Activated CD8-positive, alpha-beta memory T cell treated with anti-CD3 and anti-CD28 coated beads, Interleukin-2, amount 50 U/mL, for 4 hours (primary cell): Measurements from ENCODE around the gene HLA-B.
A peak's percentile ranks its signal among the peaks of the same experiment; 100 is the strongest.
"Not testable (repeated sequence)": the region's sequence is repeated elsewhere in the genome, so short reads cannot be mapped to it uniquely, and the experiment has no call there.

Source experiments
- DNase-seq: peaks from one replicate; pipeline ENCODE4 v3.0.0-alpha.2; 2020

HLA-B gene

DNA sequence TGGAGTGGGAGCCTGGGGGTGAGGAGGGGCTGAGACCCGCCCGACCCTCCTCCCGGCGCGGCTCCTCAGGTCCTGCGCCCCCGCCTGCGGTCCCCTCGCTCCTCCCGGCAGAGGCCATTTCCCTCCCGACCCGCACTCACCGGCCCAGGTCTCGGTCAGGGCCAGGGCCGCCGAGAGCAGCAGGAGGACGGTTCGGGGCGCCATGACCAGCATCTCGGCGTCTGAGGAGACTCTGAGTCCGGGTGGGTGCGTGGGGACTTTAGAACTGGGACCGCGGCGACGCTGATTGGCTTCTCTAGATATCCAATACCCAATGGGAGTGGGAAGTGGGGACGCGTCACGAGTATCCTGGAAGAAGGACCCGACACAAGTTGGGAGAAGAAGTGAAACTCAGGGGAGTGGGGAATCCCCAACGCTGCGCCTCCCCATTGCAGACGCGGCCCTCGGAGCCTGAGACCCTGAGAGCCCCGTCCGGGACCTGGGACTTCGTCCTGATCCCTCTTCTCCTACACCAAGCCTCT lies at the start of gene HLA-B:
TSS of gene HLA-B (minus strand) at position 234 of the 521 bp plus-strand sequence. CDS start at position 213, 21 bp downstream.
- DNase-seq, result peak; percentile 79

DNA sequence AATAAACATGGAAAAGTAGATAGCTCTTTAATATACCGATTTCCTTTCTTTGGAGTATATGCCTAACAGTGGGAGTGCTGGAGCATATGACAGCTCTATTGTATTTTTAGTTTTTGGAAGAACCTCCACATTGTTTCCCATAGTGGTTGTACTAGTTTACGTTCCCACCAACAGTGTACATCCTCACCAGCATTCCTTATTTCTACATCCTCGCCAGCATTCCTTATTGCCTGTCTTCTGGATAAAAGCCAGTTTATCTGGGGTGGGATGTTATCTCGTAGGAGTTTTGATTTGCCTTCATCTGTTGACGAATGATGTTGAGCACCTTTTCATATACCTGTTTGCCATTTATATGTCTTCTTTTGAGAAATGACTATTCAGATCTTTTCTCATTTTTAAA lies 49.0 kb upstream of the HLA-B start:
- no peak for DNase-seq

DNA sequence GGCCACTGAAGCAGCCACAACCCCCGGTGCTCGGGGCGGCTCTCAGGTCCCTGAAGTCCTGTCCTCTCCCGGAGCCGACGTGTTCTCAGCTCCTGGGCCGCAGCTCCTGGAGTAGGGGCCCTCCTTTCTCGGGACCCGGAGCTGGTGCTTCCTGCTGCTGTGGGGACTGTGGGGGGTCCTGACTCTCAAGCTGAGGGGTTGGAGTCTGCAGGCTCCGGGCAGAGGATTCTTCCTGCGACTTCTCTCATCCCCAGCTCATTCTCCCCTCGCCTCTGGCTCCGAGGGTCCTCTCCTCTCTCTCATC lies 47.0 kb upstream of the HLA-B start:
- not testable (repeated sequence) for DNase-seq

DNA sequence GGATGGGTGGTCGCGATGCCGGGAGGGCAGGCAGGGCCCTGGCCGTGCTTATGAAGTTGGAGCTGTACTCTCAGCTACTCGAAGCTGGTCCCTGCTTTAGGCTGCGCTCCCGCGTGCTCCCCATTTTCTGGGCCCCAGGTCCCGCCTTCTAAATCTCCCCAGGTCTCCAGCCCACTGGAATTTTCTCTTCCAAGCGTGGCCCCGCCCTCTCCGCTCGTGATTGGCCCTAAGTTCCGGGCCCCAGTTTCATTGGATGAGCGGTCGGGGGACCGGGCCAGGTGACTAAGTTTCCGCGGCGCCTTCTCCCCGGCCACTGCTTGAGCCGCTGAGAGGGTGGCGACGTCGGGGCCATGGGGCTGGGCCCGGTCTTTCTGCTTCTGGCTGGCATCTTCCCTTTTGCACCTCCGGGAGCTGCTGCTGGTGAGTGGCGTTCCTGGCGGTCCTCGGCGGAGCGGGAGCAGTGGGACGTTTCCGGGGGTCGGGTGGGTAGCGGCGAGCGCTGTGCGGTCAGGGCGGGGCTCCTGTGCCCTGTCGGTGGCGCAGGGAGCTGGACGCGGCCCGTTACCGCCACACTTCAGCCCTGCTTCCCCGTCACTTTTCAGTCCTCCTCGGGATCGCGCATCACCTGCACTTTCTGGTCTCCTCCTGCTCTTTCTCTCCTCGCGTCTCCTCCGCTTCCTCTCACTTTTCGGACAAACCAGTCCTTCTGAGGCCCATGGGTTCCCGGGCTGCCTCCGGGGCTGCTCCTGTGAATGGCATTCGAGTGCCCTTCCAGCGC lies 46.5 kb upstream of the HLA-B start, which contains the start of gene MICA:
TSS of gene MICA (plus strand) at position 313 of the 778 bp plus-strand sequence. CDS start at position 351, 38 bp downstream.
- DNase-seq, result peak; percentile 68

DNA sequence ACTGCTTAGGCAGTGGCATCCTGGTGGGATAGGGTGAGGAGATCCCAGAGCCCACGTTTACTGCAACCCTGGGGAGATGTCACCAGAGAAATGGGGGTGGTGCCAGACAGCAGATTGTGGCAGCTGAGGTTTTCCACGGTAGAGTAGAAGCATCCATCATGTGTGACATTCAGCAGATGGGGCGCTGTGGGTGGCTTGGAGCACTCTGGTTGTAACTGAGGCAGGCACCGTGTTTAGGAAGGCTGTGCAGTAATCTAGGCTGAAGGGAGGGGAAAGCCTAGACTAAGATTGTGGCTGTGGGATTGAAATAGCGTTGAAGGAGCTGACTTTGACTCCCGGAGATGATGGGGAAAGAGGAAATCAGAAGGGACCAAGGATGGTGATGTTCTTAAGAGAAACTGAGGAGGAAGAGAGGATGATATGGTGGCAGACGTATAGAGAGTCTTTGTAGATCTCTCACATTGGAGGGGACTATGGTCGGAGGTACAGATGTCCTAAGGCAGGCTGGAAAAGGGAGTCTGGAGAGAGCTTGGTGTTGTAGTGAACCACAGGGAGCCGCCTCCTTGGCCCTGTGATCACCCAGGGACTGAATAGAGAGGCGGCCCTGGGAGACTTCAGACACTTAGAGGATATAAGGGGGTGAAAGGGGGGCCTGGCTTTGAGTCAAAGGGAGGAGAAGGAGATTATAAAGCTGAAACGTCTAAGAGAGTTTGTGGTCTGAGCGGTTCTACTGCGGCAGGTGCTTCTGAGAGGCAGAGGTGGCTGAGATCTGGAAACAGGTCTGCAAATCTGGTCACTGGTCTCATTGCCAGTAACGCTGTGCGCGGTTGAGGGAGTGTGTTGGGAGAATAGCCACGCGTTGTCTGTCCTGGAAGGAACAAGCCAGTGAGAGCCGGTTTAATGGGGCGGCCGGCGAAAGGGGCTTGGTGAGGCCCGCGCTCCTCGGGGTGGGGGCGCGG lies 45.6 kb upstream of the HLA-B start:
- peak; percentile 37 for DNase-seq

DNA sequence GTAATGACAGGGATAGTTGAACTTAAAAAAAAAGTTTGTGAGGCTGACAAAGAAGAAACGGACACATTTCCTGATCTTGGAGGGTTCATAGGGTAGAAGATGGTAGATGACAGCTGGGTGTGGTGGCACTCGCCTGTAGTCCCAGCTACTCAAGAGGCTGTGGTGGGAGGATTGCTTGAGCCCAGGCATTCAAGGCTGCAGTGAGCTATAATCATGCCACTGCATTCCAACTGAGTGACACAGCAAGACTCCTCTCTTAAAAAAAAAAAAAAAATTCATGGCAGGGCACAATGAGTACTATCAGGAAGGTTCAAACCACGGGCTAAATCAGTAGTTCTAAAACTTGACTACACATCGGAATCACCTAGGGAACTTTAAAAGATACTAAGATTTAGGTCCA lies 44.4 kb upstream of the HLA-B start:
- no peak for DNase-seq

DNA sequence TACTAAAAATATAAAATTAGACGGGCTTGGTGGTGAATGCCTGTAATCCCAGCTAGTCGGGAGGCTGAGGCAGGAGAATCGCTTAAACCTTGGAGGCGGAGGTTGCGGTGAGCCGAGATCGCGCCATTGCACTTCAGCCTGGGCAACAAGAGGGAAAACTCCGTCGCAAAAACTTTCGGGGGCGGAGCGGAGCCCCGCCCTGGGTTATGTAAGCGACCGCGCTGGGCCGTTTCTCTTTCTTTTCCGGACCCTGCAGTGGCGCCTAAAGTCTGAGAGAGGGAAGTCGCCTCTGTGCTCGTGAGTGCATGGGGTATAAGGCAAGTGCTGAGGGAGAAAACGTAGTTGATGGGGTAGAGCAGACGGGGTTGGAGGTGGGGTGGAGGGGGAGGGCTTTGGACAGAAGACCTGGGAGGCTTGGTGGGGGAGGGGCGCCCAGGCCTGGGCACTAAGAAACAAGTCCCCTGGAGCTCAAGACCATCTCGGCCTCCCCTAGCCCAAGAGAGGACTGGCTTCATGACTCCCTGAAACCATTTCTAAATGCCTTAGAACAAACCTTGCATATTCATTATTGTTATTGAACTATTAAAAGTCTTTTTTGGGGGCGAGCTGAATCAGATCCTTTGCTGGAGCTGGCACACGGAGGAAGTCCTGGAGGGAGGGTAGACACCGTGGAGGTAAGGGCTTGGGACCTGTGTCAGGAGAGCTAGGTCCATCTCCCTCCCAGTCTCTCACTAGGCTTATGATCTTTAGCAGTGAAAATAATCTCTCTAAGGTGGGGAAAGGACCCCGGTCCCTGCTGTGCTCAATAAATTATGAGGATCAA lies 43.7 kb upstream of the HLA-B start:
- DNase-seq, result peak; percentile 76

DNA sequence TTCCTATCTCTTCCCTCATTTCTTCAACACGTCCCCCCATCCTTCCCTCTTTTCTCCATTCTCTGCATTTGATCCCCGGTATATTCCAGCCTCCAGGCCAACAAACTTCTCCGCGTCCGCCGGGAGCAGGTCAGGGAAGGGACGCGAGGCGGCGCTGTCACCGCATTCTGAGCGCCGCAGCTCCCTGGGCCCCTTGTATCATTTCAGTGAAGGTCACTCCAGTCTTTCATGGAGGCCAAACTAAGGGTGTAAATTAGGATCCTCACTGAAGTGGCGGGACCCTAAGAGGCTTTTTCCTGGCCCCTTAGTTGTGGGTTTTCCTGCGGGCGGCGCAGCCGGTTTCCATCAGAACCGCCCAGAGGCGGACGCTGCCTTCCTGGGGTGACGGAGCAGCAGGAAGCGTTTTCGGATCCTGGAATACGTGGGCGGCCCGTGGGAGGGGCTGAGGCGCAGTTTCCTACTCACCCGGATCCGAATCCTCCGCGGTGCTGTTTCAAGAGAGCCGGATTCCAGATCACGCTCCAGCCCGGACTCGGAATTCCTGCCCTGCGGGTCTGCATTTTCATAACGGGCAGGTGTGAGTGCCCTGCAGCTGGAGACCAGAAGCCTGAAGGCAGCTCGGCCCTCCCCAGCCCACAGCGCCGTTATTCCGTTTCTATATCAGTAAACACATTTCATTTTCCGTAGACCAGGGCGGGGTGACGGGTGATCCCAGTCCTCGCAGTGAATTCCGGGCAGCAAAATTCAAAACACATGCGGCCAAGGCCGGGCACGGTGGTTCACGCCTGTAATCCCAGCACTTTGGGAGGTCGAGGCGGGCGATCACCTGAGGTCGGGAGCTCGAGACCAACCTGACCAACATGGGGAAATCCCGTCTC lies 42.8 kb upstream of the HLA-B start:
- peak; percentile 60 for DNase-seq

DNA sequence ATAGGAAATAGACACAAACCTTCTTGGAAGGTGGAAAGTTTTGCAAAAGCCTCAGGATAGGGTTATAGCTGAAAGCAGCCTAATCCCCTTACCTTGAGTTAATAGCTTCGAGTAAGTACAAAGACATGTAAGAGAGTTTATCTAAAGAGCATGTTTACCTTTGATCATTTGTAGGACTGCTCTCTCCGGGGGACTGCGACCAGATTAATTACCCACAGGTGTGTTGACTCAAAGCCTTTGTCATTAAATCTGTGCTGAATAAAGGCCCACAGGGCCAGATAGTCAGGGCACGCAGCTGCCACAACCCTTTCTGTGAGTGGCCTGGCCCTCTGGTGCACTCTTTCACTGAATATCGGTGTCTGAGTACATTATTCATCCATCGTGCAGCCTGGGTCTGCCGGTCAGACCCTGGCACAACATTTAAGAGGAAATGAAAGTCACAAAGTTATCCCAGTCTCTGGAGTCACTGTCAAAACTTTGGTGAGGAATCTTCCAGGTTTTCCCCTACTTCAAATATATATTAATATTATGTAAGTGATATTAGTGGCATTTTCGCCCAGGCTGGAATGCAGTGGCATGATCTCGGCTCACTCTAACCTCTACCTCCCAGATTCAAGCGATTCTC lies 41.0 kb upstream of the HLA-B start:
- no peak for DNase-seq

DNA sequence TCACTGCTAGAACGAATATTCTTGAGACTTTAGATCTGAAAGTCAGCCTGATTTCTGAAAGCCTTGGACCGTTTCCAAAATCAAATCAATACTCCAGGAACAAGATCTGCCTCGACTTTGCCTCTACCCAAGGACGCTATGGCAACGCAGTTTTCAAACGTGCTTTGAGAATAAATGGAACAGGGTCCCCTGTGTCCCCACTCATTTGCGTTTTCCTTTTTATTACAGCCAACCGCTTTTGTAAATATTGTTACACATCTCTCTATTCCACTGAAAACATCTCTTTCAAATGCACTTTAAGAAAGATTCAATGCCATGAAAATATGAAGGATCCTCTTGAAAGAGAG lies 40.1 kb upstream of the HLA-B start:
- not testable (repeated sequence) for DNase-seq

DNA sequence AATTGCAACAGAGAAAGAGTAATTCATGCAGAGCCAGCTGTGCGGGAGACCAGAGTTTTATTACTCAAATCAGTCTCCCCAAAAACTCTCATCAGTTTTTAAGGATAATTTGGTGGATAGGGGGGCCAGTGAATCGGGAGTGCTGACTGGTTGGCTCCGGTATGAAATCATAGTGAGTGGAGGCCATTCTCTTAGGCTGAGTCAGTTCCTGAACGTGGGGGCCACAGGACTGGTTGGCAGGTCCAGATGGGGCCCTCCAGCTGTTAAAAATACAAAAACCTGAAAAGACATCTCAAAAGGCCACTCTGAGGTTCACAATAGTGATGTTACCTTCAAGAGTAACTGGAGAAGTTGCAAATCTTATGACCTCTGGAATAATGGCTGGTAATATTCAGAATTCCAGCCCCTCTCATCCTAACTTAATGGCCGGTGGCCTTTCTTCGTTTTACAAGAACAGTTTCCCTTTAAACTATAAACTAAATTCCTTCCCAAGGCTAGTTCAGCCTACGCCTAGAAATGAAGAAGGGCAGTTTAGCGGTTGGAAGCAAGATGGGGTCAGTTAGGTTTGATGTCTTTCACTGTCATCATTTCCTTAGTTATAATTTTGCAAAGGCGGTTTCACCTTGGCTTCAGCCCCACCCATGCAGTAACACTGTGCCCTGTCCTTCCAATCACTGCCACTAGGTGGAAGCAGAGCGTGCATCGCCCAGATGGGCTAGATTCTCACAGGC lies 39.6 kb upstream of the HLA-B start:
- DNase-seq, result peak; percentile 88

DNA sequence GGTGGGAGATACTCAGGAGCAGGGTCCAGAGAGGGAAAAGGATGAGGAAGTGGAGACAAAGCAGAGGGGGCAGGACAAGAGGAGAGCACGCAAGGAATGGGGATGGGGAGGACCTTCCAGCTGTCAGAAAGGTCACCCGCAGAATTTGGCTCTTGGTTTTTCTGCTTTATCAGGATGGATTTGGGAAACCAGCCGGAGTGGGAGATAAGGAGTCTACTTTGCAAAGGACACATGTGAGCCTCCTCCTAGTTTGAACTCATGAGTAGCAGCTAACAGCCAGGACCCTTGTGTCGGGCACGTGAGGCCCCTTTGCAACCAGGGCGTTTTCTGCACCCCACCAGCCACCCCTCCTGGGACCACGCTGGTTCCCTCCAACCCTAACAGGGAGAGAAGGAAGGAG lies 38.9 kb upstream of the HLA-B start:
- DNase-seq, result no peak

DNA sequence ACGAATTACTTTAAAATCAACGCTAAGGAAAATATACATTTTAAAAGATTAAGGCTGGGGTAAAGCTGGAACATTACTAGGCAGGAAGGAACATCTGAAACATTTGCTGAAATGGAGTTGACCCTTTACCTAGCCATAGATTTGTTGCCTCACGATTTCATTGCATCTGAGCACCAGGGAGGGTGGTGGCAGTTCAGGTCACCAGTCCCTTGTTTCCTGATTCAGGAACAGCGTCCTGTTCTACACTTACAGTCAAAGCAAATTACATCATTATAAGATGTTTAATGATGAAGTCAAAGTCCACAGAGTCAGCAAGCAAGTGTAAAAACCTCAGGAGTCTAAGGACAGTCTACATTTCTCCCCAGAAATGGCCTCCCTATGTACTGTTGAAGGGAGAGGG lies 37.4 kb upstream of the HLA-B start:
- no peak for DNase-seq

DNA sequence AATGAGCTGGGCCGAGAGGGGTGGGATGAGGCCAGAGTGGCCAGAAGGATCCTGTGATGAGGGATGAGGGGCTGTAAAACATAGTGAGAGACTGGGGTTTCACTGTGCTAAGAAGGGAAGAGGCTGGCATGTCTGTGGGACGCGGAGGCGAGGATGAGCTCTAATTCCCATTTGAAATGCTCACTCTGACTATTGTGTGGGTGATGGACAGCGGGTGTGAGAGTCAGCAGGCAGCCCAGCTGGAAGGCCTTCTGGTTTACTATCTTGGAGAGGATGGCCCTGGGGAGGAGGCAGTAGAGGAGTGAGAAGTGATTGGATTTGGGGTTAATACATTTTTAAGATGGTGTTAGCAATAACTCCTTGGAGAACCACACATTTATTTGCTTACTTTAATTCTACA lies 37.0 kb upstream of the HLA-B start:
- DNase-seq, result no peak

DNA sequence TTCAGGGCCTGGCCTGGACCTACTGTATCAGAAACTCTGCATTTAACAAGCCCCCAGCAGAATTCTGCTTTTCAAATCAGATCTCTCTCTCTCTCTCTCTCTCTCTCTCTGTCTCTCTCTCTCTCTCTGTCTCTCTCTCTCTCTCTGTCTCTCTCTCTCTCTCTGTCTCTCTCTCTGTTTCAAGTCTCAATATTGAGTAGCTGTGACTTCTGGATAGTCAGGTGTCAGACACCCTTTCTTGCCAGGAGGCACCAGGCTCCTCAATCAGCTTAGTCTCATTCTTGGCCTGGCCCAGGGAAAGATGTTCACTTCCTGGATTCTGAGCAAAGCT lies 32.8 kb upstream of the HLA-B start:
- not testable (repeated sequence) for DNase-seq

DNA sequence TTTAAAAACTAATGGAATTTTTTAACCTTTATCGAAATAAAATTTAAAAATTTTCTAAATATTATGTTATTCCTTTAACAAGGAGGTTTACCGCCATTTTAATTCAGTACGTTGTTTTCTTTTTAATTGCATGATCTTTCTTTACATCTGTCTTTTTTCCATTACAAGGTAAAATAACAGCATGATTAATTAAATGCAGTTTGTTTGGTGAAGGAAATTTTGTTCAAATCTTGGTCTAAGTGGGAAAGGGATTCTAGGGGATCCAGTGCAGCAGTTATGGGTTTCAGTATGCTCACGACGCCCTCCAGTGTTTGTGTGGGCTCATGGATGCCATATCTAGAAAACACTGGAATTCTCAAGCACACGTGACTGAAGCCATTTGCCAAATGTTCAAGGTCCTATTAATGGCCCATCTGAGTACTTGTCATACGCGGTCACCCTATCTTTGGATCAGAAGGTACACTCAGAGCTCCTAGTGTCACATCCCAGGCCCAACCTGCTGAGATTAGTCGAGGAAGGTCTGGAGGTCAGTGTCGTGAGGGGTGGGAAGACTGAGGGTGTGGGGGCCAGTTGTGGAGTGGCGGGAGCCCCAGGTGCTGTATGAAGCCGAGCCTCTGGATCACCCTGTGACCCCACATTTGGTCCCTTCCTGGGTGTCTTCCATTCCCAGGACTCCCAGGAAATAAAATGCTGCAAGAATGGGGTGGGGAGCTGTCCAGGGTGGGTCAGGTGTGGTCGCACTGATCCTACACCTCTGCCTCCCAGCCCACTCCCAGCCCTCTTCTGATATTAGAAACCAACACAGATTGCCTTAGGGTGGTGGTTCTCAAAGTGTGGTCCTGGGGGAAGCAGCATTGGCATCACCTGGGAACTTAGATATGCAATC lies 32.2 kb upstream of the HLA-B start:
- DNase-seq, result not testable (repeated sequence)

DNA sequence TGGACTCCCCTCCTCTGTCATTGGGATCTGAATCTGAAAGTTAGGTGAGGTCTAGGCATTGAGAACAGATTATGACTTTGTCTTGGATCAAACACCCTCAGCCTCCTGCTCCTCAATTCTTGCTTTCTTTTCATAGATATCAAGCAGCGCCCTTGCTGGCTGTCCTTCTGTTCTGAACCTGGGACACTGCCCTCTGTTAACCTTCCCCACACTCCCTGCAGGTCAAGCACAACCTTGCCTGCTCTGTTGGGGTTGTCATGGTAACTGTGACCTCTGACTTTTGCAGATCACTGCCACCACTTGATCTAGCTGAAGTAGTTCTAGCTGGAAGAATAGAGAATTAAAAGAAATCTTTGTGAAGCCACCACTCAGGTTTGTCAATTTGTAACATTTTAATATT lies 30.0 kb upstream of the HLA-B start:
- no peak for DNase-seq

DNA sequence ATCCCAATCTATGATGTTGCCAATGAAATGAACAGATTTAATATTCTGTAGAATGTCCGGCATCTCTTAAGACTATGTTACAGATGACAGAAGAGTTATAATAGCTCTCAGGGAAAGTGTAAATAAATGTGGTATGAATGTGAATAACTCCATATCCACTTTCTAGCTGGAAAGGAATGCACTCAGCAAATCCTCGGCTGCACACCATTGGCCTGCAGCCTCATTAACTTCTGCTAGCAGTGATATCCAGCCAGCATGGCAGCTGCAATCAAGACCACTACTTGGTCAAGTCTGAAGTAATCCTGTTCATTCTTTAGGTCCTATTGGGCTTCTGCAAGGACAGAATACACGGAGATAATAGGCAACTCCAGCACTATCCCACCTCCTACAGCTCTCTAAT lies 29.1 kb upstream of the HLA-B start:
- DNase-seq, result no peak

DNA sequence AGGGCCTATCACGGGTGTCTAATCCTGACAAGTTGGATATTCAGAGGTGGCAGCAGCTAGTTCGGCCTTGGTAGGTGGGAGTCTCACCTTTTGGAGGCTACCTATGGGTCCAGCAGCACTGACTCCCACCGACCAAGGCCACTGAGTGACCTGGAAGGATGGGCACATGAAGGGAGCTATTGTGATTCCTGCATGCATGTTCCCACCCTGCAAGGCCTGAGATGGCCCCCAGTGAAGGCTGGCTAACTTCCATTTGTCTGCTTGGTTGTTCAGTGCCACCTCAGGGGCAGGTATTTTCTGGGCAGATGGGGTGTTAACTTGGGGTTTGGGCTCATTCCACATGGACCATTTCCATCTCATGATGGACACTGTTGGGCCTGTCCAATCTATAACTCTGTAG lies 28.1 kb upstream of the HLA-B start:
- no peak for DNase-seq

DNA sequence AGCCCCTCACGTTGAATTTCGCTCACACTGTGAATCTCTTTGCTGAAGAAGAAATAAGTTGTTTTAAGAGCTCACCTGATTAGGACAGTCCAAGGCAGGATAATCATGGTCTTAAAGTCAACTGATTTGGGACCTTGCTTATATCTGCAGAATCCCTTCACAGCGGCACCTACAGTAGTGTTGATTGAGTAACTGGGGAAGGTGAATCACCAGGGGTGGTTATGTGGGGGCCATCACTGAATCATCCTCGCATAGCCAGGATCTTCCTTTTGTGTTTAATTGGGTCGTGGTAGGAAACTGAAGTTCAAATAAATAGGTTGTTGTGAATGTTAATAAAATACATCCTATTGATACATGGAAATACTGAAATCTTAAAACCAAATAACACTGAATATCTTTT lies 26.2 kb upstream of the HLA-B start:
- no peak for DNase-seq
